HEK293T (cell line): Measurements from ENCODE around the gene SLC4A2.

Experiments
- ARNT ChIP-seq: fragments of 450-650 bp; IDR thresholded peaks from 2 replicates; pipeline ENCODE4 v1.6.1; 2017; ENCODE audit warnings: mild to moderate bottlenecking
- BHLHE40 ChIP-seq: fragments of 450-650 bp; IDR thresholded peaks from 2 replicates; pipeline ENCODE4 v1.6.1; 2016; ENCODE audit warnings: mild to moderate bottlenecking, moderate library complexity, borderline replicate concordance
- ELF4 ChIP-seq: fragments of 450-650 bp; IDR thresholded peaks from 2 replicates; pipeline ENCODE4 v1.6.1; 2017; ENCODE audit warnings: antibody characterized with exemption
- FOXK2 ChIP-seq: fragments of 450-650 bp; IDR thresholded peaks from 2 replicates; pipeline ENCODE4 v1.6.1; 2016; ENCODE audit warnings: mild to moderate bottlenecking
- FOXM1 ChIP-seq: fragments of 450-650 bp; IDR thresholded peaks from 2 replicates; pipeline ENCODE4 v1.6.1; 2017; ENCODE audit warnings: mild to moderate bottlenecking, borderline replicate concordance
- HDGF ChIP-seq: fragments of 450-650 bp; IDR thresholded peaks from 2 replicates; pipeline ENCODE4 v1.6.1; 2017; ENCODE audit warnings: antibody characterized with exemption, borderline replicate concordance
- L3MBTL2 ChIP-seq: fragments of 450-650 bp; conservative IDR thresholded peaks from 2 replicates; pipeline ENCODE4 v1.6.1; 2016; ENCODE audit warnings: mild to moderate bottlenecking
- LEF1 ChIP-seq: fragments of 450-650 bp; IDR thresholded peaks from 2 replicates; pipeline ENCODE4 v1.6.1; 2017; ENCODE audit warnings: mild to moderate bottlenecking, borderline replicate concordance
- NFRKB ChIP-seq: fragments of 450-650 bp; IDR thresholded peaks from 2 replicates; pipeline ENCODE4 v1.6.1; 2016; ENCODE audit warnings: mild to moderate bottlenecking, moderate library complexity
- SP1 ChIP-seq: fragments of 450-650 bp; IDR thresholded peaks from 2 replicates; pipeline ENCODE4 v1.6.1; 2017
- ZNF384 ChIP-seq: fragments of 450-650 bp; IDR thresholded peaks from 2 replicates; pipeline ENCODE4 v1.6.1; 2016

DNA sequence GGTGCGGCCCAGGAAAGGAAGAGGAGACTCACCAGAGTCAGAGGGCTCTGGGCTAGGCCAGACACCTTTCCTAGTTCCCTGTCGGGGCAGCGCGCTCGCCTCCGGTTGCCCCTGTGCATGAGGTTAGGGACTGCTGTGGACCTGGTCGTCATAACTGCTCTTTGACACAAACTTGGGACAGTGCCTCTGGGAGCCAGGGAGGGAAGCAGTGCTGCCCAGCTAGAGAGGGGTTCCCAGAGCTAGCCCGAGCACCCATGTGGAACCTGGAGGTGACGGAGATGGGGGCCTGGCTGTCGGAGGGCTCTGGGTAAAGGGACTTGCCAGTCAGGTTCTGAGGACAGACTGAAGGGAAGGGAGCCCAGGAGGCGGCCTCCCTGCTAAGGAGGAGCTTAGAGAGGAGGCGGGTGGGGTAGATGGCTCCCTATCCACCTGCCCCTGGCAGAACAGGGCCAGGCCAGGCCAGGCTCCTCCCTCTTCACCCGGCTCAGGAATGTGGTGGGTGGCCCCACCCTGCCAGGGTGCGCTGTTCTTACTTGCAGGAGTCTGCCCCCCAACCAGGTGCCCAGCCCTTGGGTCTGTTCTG is 56.5 kb downstream of the SLC4A2 start:
- no peak for TF ChIP-seq BHLHE40
- no peak for TF ChIP-seq FOXM1
- TF ChIP-seq SP1: no peak
- TF ChIP-seq ELF4: no peak
- no peak for TF ChIP-seq NFRKB
- TF ChIP-seq LEF1: no peak
- no peak for TF ChIP-seq HDGF
- TF ChIP-seq ZNF384: no peak
- TF ChIP-seq FOXK2: no peak
- TF ChIP-seq L3MBTL2: no peak
- TF ChIP-seq ARNT: no peak
